Stimulated activated CD8-positive, alpha-beta memory T cell treated with anti-CD3 and anti-CD28 coated beads, Interleukin-12 subunit alpha, Interleukin-12 subunit beta, amount 100 ng/mL, for 24 hours (primary cell): Measurements from ENCODE around the gene ADCK2.

ENCODE experiments used
- DNase-seq: peaks from one replicate; pipeline ENCODE4 v3.0.0-alpha.2; 2020; ENCODE audit errors: extremely low read depth

ADCK2 gene

GRCh38 chr7:140744005-140744404 is 71.3 kb downstream of the ADCK2 start:
- no peak for DNase-seq
